GM12892 (cell line): ENCODE results near the gene LRSAM1.

Experiments
- POLR2A ChIP-seq: IDR thresholded peaks from 2 replicates; pipeline ENCODE4 v1.6.1; 2011; ENCODE audit warnings: low read depth, low read length, control low read depth
- POLR2AphosphoS5 ChIP-seq: IDR thresholded peaks from 2 replicates; pipeline ENCODE4 v1.6.1; 2011; ENCODE audit warnings: low read depth, low read length, control low read depth

DNA sequence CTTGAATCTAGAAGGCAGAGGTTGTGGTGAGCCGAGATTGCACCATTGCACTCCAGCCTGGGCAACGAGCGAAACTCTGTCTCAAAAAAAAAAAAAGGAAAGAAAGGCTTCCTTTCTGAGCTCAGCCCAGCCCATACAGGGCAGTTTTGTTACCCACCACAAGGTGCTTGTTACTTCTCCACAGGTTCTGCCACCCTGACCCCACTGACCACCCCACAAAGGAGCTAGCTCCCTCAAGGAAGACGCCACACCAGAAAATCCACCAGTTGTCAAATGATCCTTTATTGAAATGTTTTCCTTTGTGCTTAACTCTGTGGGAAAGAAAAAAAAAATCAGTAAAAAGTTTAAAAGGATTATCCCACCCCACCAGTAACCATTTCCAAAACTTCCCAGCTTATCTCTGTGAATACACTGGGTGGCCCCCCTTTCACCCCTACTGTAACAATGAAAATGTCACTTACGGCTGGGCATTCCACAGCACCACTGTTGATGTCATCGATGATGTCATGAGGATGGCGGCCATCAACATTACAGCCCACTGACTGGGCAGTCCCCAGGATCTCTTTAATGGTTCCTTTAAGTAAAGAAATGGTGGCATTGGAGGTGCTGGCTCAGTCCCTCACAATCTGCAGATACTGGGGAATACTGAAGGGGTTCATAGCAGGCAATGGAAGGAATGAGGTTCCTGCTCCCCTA is 3.7 kb upstream of the LRSAM1 start:
- TF ChIP-seq POLR2A: no peak
- no peak for TF ChIP-seq POLR2AphosphoS5
